ENCODE measurements around the gene FMO1.

GRCh38 chr1:171286032-171286705 is 37.9 kb downstream of the FMO1 start:
- TF ChIP-seq POLR2A (IDR thresholded peaks at IDR 0.05; ENCODE audit: borderline replicate concordance, extremely low read depth, insufficient read depth, insufficient read length) (no peak), CTCF (IDR thresholded peaks at IDR 0.05 in 2 of 3, conservative IDR thresholded peaks at IDR 0.05 in 1 of 3; ENCODE audit: borderline replicate concordance in 1 of 3, insufficient read depth in 1 of 3, low read depth in 2 of 3, low read length in 2 of 3) (no peak), JUND (IDR thresholded peaks at IDR 0.05) (peak; percentile 6; the same call in 1 of the 2 replicates), SP1 (IDR thresholded peaks at IDR 0.05; ENCODE audit: low read depth) (no peak), EZH2 (IDR thresholded peaks at IDR 0.05) (no peak)

Data from HCT116 (cell line).